Caki2 (cell line): ENCODE measurements around the gene ZNF385A. TPM values are rescaled to one million over a fixed set of nuclear protein-coding genes. Genes with fewer than 3 reads are reported as not detected.

Source experiments
- DNase-seq: peaks from one replicate; pipeline ENCODE4 v3.0.0-alpha.2; 2015; ENCODE audit warnings: low read depth
- in situ Hi-C: cut with HindIII; loops from 2 replicates; pipeline ENCODE4 v1.10.0; 2016; ENCODE audit warnings: low sequenced_read_pairs, low pct_unique_long_range_greater_than_20kb, mixed read lengths
- total RNA-seq: library from RNA; depleted of rRNA; stranded (reverse); fragments of >200 nt; shearing (Covaris generic); gene quantifications from 2 replicates; pipeline ENCODE4 v1.2.3, GENCODE V29; 2014; ENCODE audit warnings: low replicate concordance

The ZNF385A gene
- total RNA-seq, 1 experiment from 2014 or later: 1.8 TPM

GRCh38 chr12:54397157-54397556, 12.6 kb upstream of the ZNF385A start:
- no peak for DNase-seq
- in situ Hi-C loops: no loop called here

DNA sequence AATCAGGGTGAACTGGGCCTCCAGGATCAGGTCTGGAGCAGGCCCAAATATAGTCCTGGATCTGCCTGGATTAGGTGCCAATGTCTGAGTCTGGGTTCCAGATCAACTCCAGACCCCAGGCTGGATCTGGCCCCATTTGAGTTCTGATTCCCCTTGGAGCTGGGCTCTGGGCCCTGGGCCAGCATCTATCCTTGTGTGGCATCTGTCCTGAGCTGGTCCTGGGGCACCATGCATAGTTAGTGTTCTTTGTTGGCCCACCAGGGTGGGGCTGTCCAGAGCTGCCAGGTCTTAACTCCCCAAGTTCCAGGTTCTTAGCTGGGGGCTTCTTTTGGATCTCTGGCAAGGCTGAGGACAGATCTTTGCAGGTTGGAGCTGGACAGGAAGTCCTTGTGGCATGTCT, 11.0 kb upstream of the ZNF385A start:
- in situ Hi-C loops: no loop called here
- no peak for DNase-seq

GRCh38 chr12:54394986-54395385, 10.5 kb upstream of the ZNF385A start:
- in situ Hi-C loops: no loop called here
- no peak for DNase-seq

- in situ Hi-C loops: no loop called here
- peak; percentile 41 for DNase-seq
Observed at GRCh38 chr12:54394281-54394719, 9.8 kb upstream of the ZNF385A start.

DNA sequence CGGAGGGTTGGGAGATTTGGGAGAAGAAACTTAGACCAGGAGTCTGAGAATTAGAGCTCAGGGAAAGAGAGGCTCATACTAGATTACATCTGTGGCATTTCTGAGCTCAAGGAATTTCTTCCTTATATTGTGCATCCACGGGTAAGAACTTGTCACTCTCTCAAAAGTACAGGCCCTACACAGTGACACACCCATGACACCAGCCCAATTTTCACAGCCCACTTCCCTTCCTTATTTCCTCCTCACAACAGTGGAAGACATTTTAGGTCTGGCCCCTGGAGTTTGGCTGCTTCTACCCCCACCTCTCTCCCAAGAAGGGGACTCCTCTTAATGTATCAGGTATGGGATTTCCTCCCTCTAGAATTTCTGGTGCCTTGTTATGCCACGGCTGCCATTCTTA, 9.2 kb upstream of the ZNF385A start:
- in situ Hi-C loops: no loop called here
- no peak for DNase-seq

GRCh38 chr12:54393207-54393609, 8.7 kb upstream of the ZNF385A start:
- DNase-seq: no peak
- in situ Hi-C loops: no loop called here

- in situ Hi-C loops: no loop called here
- DNase-seq: no peak
Observed at GRCh38 chr12:54392485-54393206, 8.1 kb upstream of the ZNF385A start.

GRCh38 chr12:54390668-54391551, 6.4 kb upstream of the ZNF385A start:
- DNase-seq: peak; percentile 28
- in situ Hi-C loops: no loop called here

- no peak for DNase-seq
- in situ Hi-C loops: no loop called here
Observed at GRCh38 chr12:54390176-54390667, 5.7 kb upstream of the ZNF385A start.

DNA sequence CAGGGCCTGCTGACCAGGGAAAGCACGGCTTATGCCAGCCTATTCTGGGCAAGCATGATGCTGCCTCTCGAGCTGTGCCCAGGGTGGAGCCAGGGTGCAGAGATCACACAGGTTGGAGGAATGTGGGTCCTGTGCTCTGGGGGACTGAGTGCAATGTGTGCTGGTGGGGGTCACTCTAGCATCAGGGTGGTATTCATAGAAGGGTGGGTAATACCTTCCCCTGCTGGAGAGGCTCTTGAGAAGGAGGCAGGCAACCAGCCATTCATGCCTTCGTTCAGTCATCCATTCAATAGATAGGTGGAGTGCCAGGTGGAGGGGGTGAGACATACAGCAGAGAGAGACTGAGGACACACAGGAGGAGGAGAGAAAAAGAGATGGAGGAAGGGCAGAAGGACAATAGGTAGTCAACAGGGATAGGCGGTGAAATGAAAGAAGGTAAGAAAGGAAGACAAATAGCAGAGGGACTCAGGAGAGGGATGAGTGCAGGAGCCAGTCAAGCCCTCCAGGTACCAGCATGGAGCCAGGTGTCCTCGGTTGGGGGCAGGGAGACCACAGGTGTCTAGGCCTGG, 5.2 kb upstream of the ZNF385A start:
- in situ Hi-C loops: no loop called here
- DNase-seq: no peak

DNA sequence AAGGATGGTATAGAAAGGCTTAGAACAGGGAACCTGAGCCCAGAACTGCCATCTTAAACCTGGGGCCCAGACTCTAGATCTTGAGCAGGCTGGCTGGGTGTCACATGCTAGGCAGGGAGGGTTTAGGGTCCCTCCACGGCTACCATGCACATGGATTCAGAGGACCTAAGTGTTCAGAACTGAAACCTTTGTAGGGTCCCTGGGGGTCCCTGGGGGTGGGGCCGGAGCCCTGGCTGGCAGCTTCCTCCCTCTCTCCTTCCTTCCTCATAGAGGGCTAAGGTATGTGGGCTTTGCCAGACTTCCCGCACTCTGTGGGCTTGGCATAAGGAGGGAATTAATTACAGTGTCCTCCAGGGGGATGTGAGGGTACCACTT, 4.6 kb upstream of the ZNF385A start:
- in situ Hi-C loops: no loop called here
- no peak for DNase-seq

- in situ Hi-C loops: no loop called here
- DNase-seq: no peak
Observed at GRCh38 chr12:54388237-54389133, 4.0 kb upstream of the ZNF385A start.

DNA sequence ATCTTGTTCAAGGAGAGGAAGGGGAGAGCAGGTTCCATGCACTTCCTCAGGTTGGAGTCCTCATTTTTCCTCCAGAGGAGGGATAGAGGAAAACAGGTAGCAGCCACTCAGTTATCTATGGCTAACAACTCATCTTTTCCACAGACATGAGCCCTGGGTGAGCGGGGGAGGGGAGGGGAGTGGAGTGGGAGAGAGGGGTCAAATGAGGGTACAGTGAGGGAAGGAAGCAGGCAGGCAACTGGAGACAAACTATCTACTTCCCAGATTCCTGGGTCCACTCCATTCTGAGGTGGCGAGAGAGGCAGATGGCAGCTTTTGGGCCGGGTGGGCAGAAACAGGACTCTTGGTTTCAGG, 2.6 kb upstream of the ZNF385A start:
- in situ Hi-C loops: no loop called here
- no peak for DNase-seq

- in situ Hi-C loops: no loop called here
- no peak for DNase-seq
Observed at GRCh38 chr12:54386403-54387113, 2.0 kb upstream of the ZNF385A start.

GRCh38 chr12:54385251-54385914, 850 bp upstream of the ZNF385A start:
- no peak for DNase-seq
- in situ Hi-C loops: no loop called here

GRCh38 chr12:54383041-54383609, 1.4 kb downstream of the ZNF385A start:
- DNase-seq: peak; percentile 97
- in situ Hi-C loops: no loop called here

DNA sequence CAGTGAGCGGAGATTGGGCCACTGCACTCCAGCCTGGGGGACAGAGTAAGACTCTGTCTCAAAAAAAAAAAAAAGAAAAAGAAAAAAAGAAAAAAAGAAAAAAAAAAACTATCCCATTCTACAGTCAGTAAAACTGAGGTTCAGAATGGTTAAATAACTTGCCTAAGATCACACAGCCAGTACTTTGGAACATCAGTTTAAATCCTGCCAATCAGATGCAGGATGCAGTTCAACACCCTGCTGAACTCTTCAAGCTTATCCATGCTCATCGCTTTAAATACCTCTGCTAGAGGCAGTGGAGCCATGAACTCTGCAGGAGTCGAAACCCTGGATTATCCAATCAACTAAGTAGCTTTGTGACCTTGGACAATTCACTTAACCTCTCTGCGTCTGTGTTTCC, 3.4 kb downstream of the ZNF385A start:
- in situ Hi-C loops: no loop called here
- no peak for DNase-seq
